ENCODE measurements around the gene ZNF565.

GRCh38 chr19:36256064-36256463 lies 41.6 kb upstream of the ZNF565 start:
- TF ChIP-seq POLR2AphosphoS5 (IDR thresholded peaks at IDR 0.05; ENCODE audit: low read depth, low read length): no peak
- no peak for TF ChIP-seq TAF1 (IDR thresholded peaks at IDR 0.05; ENCODE audit: low read depth, low read length)
- TF ChIP-seq POLR2A (IDR thresholded peaks at IDR 0.05; ENCODE audit: low read depth, low read length): no peak
- no peak for TF ChIP-seq SPI1 (IDR thresholded peaks at IDR 0.05; ENCODE audit: low read depth, low read length)
- no peak for TF ChIP-seq PAX5 (IDR thresholded peaks at IDR 0.05; ENCODE audit: insufficient read depth, low read length, severe bottlenecking)
- TF ChIP-seq POU2F2 (IDR thresholded peaks at IDR 0.05; ENCODE audit: low read depth, low read length): no peak

All from GM12891 (cell line).